OCI-LY3 (cell line): ENCODE measurements around the gene PXYLP1.

Source experiments
- H2AFZ ChIP-seq: fragments of 200-600, 300-600 bp; shearing (Covaris generic); 2 replicates; pipeline ENCODE4 v1.6.0; 2014; ENCODE audit warnings: antibody characterized with exemption, low read depth, low read length
- H3K27ac ChIP-seq: fragments of 200-600, 300-600 bp; sonication (generic); 2 replicates; pipeline ENCODE4 v1.5.1; 2014; ENCODE audit warnings: mild to moderate bottlenecking, low read length, moderate library complexity, mixed read lengths
- H3K27me3 ChIP-seq: fragments of 200-600, 300-600 bp; sonication (generic); 2 replicates; pipeline ENCODE4 v1.6.1; 2014; ENCODE audit warnings: low read depth, low read length, mixed read lengths
- H3K36me3 ChIP-seq: fragments of 200-600, 300-600 bp; sonication (generic); replicated peaks from 2 replicates; pipeline ENCODE3; 2014; ENCODE audit warnings: low read depth, low read length, mixed read lengths
- H3K4me1 ChIP-seq: fragments of 300-600, 200-600 bp; sonication (generic); 2 replicates; pipeline ENCODE4 v1.6.1; 2014; ENCODE audit warnings: low read length, mixed read lengths
- H3K4me2 ChIP-seq: fragments of 200-600, 300-600 bp; sonication (generic); 2 replicates; pipeline ENCODE4 v1.6.1; 2014; ENCODE audit warnings: low read length, mixed read lengths
- H3K4me3 ChIP-seq: fragments of 300-600, 200-600 bp; sonication (generic); 2 replicates; pipeline ENCODE4 v1.5.1; 2014; ENCODE audit warnings: antibody characterized with exemption, mild to moderate bottlenecking, low read length, moderate library complexity
- H3K79me2 ChIP-seq: fragments of 300-600, 200-600 bp; shearing (Covaris generic); 2 replicates; pipeline ENCODE4 v1.6.1; 2014; ENCODE audit warnings: mild to moderate bottlenecking, low read length, mixed read lengths
- H3K9ac ChIP-seq: fragments of 300-600, 200-600 bp; shearing (Covaris generic); 2 replicates; pipeline ENCODE4 v1.6.0; 2014; ENCODE audit warnings: mild to moderate bottlenecking, low read length, moderate library complexity
- H3K9me3 ChIP-seq: fragments of 200-600, 300-600 bp; shearing (Covaris generic); 2 replicates; pipeline ENCODE4 v1.6.1; 2014; ENCODE audit warnings: low read length, mixed read lengths; ENCODE audit not compliant: insufficient read depth
- H4K20me1 ChIP-seq: fragments of 200-600, 300-600 bp; sonication (generic); 2 replicates; pipeline ENCODE4 v1.6.1; 2016; ENCODE audit warnings: low read length, mixed read lengths; ENCODE audit not compliant: insufficient read depth
- CTCF ChIP-seq: fragments of 200-600, 300-600 bp; sonication (generic); IDR thresholded peaks from 2 replicates; pipeline ENCODE4 v1.5.1; 2014; ENCODE audit warnings: antibody characterized with exemption, low read length, low read depth
- EZH2phosphoT487 ChIP-seq: fragments of 200-600 bp; shearing (Covaris generic); IDR thresholded peaks from 2 replicates; pipeline ENCODE4 v1.6.1; 2018; ENCODE audit warnings: antibody characterized with exemption, mixed run types, low read depth

The PXYLP1 gene

GRCh38 chr3:141331377-141332318 is 100.0 kb downstream of the PXYLP1 start:
- H3K9ac ChIP-seq: no peak overlapping the region
- no peaks in the 10 kb centered on the region for H4K20me1 ChIP-seq
- H3K27ac ChIP-seq: no peak overlapping the region
- H3K9me3 ChIP-seq: no peaks in the 10 kb centered on the region
- no peak overlapping the region for H2AFZ ChIP-seq
- no peak overlapping the region for H3K4me3 ChIP-seq
- H3K4me2 ChIP-seq: peak overlapping the region; percentile 4; the same call in 1 of the 2 replicates
- H3K27me3 ChIP-seq: no peaks in the 10 kb centered on the region
- H3K79me2 ChIP-seq: no peaks in the 10 kb centered on the region
- no peak for TF ChIP-seq EZH2phosphoT487
- no peak for TF ChIP-seq CTCF
- peaks cover 38% of the 10 kb centered on the region for H3K4me1 ChIP-seq
- no peaks in the 10 kb centered on the region for H3K36me3 ChIP-seq

DNA sequence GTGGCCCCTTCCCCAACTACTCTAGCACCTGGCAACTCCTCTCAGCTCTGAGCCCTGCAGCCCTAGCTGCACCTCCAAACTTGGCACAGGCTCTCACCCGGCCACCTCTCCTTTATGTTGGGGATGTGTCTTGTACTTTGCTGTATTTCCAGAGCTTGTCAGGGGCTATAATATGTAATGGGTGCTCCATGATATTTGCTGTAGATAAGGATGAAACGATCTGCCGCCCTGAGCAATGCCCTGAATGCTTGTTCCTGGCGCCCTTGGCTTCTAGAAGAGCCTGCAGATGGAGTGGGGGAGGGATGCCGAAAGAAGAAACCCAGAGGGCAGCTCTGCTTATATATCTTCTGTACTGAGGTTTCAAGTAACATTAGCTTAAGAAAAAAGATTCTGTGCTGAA is 100.8 kb downstream of the PXYLP1 start:
- no peak overlapping the region for H3K4me3 ChIP-seq
- no peaks in the 10 kb centered on the region for H3K36me3 ChIP-seq
- no peaks in the 10 kb centered on the region for H3K79me2 ChIP-seq
- H3K9ac ChIP-seq: no peak overlapping the region
- H2AFZ ChIP-seq: no peak overlapping the region
- H3K4me1 ChIP-seq: peaks cover 45% of the 10 kb centered on the region
- H3K4me2 ChIP-seq: no peak overlapping the region
- no peak for TF ChIP-seq CTCF
- no peak for TF ChIP-seq EZH2phosphoT487
- H3K9me3 ChIP-seq: no peaks in the 10 kb centered on the region
- H3K27me3 ChIP-seq: no peaks in the 10 kb centered on the region
- no peak overlapping the region for H3K27ac ChIP-seq
- H4K20me1 ChIP-seq: no peaks in the 10 kb centered on the region

DNA sequence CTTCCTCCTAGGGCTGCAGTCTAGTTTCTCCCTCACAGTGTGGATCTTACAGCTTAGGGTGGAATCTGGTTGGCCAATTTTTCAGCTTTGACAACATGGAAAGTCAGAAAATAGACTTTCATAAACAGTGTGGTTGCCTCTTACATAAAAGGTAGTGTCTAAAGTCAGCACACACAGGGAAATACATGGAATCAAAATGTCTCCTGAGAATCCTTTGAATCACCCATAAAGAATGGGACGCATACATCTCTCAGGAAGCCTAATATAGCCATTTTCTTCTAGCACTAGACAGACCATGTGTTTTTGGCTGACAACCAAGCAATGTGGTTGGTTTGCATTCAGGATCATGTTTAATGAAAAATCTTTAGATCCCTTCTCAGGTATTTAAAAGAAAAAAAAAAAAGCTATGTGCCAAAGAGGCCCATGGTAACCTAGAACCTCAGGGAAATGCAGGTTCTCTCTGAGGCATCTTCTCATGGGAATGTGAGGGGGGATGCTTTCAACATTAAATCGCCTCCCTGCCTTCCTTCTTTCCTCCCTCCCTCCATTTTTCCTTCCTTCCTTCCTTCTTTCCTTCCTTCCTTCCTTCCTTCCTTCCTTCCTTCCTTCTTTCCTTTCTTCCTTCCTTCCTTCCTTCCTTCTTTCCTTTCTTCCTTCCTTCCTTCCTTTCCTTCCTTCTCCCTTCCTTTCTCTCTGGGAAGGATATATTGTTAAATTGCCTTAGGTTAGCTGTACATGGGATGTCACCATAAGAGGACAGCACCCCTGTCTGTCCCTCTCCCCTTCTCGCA is 102.4 kb downstream of the PXYLP1 start:
- Histone ChIP-seq H3K36me3 (no peaks in the 10 kb centered on the region), H3K4me2 (no peak overlapping the region), H3K9me3 (no peaks in the 10 kb centered on the region), H3K9ac (no peak overlapping the region), H3K4me1 (peaks cover 38% of the 10 kb centered on the region), H4K20me1 (no peaks in the 10 kb centered on the region), H3K27ac (no peak overlapping the region), H3K79me2 (no peaks in the 10 kb centered on the region), H3K27me3 (no peaks in the 10 kb centered on the region), H2AFZ (no peak overlapping the region), H3K4me3 (no peak overlapping the region)
- TF ChIP-seq CTCF: no peak
- no peak for TF ChIP-seq EZH2phosphoT487
